Pulmonary artery endothelial cell (primary cell): ENCODE results near the gene SLC48A1. TPM values are rescaled to one million over a fixed set of nuclear protein-coding genes. Genes with fewer than 3 reads are reported as not detected.

Source experiments
- DNase-seq: peaks from one replicate; pipeline ENCODE4 v3.0.0-alpha.2; 2011; ENCODE audit warnings: low read depth, low spot score
- total RNA-seq: library from RNA; depleted of rRNA; stranded (reverse); fragments of >200 nt; gene quantifications from 2 replicates; pipeline ENCODE4 v1.2.3, GENCODE V29; 2014

SLC48A1 gene
- total RNA-seq, 1 donor from 2014 or later, result 12.9 TPM

- no peak for DNase-seq
These were observed 50.5 kb downstream of the SLC48A1 start for GRCh38 chr12:47823422-47824086.

- no peak for DNase-seq
These were observed 51.2 kb downstream of the SLC48A1 start for GRCh38 chr12:47824198-47824597.

GRCh38 chr12:47824635-47825034, 51.6 kb downstream of the SLC48A1 start:
- DNase-seq, result no peak

- no peak for DNase-seq
These were observed 52.2 kb downstream of the SLC48A1 start for GRCh38 chr12:47825173-47825639.

GRCh38 chr12:47828008-47828975, 55.3 kb downstream of the SLC48A1 start:
- DNase-seq, result no peak

- no peak for DNase-seq
These were observed 56.0 kb downstream of the SLC48A1 start for GRCh38 chr12:47828976-47829482.

- no peak for DNase-seq
These were observed 56.5 kb downstream of the SLC48A1 start for GRCh38 chr12:47829584-47829983.

Other genes with a start within 250 kb of the SLC48A1 start
- gene RPAP3, start 67.2 kb upstream of the SLC48A1 start, total RNA-seq, result 12.3 and 18.2 TPM in 2 replicates
- gene ENDOU, start 47.7 kb upstream of the SLC48A1 start, total RNA-seq, result not detected in 2 replicates
- 17.0 and 35.8 TPM in 2 replicates for gene RAPGEF3, start 14.4 kb upstream of the SLC48A1 start, total RNA-seq
- 50.0 and 50.4 TPM in 2 replicates for gene HDAC7, start 46.7 kb downstream of the SLC48A1 start, total RNA-seq
- 0.26 and 0.67 TPM in 2 replicates for gene VDR, start 131.8 kb downstream of the SLC48A1 start, total RNA-seq
- 85.5 and 177 TPM in 2 replicates for gene TMEM106C, start 190.4 kb downstream of the SLC48A1 start, total RNA-seq
- gene COL2A1, start 231.2 kb downstream of the SLC48A1 start, total RNA-seq, result not detected in 2 replicates